ENCODE data around the gene COX7A2L. TPM values are rescaled to one million over a fixed set of nuclear protein-coding genes. Genes with fewer than 3 reads are reported as not detected.
A peak's percentile ranks its signal among the peaks of the same experiment; 100 is the strongest.

The COX7A2L gene
- polyA plus RNA-seq, 1 of the 3 experiments (the other 2 are of a cell fraction), result 77.6 TPM

DNA sequence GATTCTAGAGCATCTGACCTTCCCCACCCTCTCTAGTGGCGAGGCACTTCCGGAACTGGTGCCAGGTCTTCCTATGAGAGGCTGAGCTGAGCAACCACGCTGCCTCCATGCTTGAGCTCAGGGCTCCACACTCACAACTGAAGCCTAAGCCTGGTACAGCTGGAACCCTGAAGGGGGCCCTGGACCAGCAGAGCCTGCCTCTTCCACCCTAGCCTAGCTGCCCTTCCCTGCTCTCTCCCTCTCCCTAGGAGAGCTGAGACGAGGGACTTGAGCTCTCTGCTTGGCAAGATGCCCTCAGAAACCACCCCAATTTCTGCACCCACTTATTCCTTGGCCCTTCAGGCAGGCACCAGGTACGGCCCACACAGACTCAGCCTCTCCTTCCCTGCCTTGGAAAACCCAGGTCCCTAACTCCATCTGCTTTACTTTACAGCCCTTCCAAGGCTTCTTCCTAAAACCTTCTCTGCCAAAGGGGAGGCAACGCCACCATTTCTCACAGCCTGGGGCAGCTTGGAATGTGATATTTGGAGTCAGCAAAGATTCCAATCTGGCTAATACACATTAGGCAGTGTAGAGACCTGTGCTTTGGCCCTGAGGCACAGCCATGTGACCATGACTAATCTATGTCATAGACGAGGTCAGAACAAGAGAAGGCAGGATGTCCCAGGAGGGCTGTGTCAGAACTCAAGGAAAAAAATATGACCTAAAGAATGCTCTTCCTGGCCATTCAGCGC, 18.8 kb downstream of the COX7A2L start:
- Histone ChIP-seq H3K4me2 (peak overlapping the region; percentile 62), H3K27me3 (ENCODE audit: insufficient read depth) (no peaks in the 10 kb centered on the region), H3K9me2 (no peaks in the 10 kb centered on the region), H3K9ac (peak overlapping the region; percentile 35; the same call in 1 of the 2 replicates), H4K20me1 (ENCODE audit: insufficient read depth) (no peaks in the 10 kb centered on the region; the same call in 1 of the 2 replicates), H3K27ac (ENCODE audit: low read depth in 2 of 2, low read length in 1 of 2) (peak overlapping the region; percentile 41 to 92; a peak in 3 of 4 replicates), H3K79me2 (ENCODE audit: insufficient read depth) (peaks cover 77% of the 10 kb centered on the region), H2AFZ (ENCODE audit: low read depth) (no peak overlapping the region), H3F3A (replicated peaks; ENCODE audit: insufficient read depth) (peaks cover 10% of the 10 kb centered on the region), H3K36me3 (replicated peaks in 1 of 2; ENCODE audit: control insufficient read depth in 1 of 2, insufficient read depth in 2 of 2, low read length in 1 of 2) (peaks cover 19 to 33% of the 10 kb centered on the region in 2 experiments), H3K4me3 (ENCODE audit: low read depth in 2 of 2, low read length in 1 of 2) (no peak overlapping the region), H3K9me3 (no peaks in the 10 kb centered on the region), H3K4me1 (ENCODE audit: control insufficient read depth in 1 of 2, insufficient read depth in 2 of 2, low read depth in 1 of 2, low read length in 1 of 2) (peaks cover 17 to 19% of the 10 kb centered on the region in 2 experiments; a peak in 3 of 4 replicates)
- peak; percentile 58 for DNase-seq
- ChIA-PET POLR2A (interaction anchor here (1.0 kb wide), 1 partner anchor 14 kb away, joined by 3 read pairs; no protein-coding TSS in a partner anchor), CTCF (interaction anchor here (1.2 to 4.5 kb wide), 7 partner anchors 13 to 489 kb away, joined by 3 to 28 read pairs (median 10); partner anchors contain the start of gene COX7A2L)
- 49% methylated on average over 5 of the region's 8 CpGs for WGBS (ENCODE audit: low lambda C conversion rate)
- TF ChIP-seq RAD21 (IDR thresholded peaks at IDR 0.05; ENCODE audit: low read length), result no peak
- TF ChIP-seq RXRA (IDR thresholded peaks at IDR 0.05; ENCODE audit: borderline replicate concordance, low read depth), result peak; percentile 37; the same call in 1 of the 2 replicates
- TF ChIP-seq, protein P1, sequence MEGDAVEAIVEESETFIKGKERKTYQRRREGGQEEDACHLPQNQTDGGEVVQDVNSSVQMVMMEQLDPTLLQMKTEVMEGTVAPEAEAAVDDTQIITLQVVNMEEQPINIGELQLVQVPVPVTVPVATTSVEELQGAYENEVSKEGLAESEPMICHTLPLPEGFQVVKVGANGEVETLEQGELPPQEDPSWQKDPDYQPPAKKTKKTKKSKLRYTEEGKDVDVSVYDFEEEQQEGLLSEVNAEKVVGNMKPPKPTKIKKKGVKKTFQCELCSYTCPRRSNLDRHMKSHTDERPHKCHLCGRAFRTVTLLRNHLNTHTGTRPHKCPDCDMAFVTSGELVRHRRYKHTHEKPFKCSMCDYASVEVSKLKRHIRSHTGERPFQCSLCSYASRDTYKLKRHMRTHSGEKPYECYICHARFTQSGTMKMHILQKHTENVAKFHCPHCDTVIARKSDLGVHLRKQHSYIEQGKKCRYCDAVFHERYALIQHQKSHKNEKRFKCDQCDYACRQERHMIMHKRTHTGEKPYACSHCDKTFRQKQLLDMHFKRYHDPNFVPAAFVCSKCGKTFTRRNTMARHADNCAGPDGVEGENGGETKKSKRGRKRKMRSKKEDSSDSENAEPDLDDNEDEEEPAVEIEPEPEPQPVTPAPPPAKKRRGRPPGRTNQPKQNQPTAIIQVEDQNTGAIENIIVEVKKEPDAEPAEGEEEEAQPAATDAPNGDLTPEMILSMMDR (IDR thresholded peaks at IDR 0.05), result no peak
- 0 out of 2 replicates have a peak, but pooled peaks have one; percentile 39 for TF ChIP-seq SIN3A (IDR thresholded peaks at IDR 0.05; ENCODE audit: borderline replicate concordance, low read depth, low read length)
- no peak for TF ChIP-seq FOXJ3 (CRISPR knock-in tag; IDR thresholded peaks at IDR 0.05)
- TF ChIP-seq, protein P2, sequence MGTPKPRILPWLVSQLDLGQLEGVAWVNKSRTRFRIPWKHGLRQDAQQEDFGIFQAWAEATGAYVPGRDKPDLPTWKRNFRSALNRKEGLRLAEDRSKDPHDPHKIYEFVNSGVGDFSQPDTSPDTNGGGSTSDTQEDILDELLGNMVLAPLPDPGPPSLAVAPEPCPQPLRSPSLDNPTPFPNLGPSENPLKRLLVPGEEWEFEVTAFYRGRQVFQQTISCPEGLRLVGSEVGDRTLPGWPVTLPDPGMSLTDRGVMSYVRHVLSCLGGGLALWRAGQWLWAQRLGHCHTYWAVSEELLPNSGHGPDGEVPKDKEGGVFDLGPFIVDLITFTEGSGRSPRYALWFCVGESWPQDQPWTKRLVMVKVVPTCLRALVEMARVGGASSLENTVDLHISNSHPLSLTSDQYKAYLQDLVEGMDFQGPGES (IDR thresholded peaks at IDR 0.05; ENCODE audit: low read depth, low read length), result no peak
- TF ChIP-seq YY1 (IDR thresholded peaks at IDR 0.05; ENCODE audit: low read depth), result peak; percentile 37; the same call in 1 of the 2 replicates
- TF ChIP-seq, protein P3, sequence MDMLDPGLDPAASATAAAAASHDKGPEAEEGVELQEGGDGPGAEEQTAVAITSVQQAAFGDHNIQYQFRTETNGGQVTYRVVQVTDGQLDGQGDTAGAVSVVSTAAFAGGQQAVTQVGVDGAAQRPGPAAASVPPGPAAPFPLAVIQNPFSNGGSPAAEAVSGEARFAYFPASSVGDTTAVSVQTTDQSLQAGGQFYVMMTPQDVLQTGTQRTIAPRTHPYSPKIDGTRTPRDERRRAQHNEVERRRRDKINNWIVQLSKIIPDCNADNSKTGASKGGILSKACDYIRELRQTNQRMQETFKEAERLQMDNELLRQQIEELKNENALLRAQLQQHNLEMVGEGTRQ (IDR thresholded peaks at IDR 0.05; ENCODE audit: borderline replicate concordance, low read depth, low read length), result no peak
- no peak for TF ChIP-seq CHD2 (IDR thresholded peaks at IDR 0.05; ENCODE audit: low read length, partially characterized antibody)
- TF ChIP-seq NFIC (IDR thresholded peaks at IDR 0.05; ENCODE audit: borderline replicate concordance), result peak; percentile 57; the same call in 1 of the 2 replicates
- TF ChIP-seq GATA2 (CRISPR knock-in tag; IDR thresholded peaks at IDR 0.05), result no peak
- TF ChIP-seq TEAD4 (IDR thresholded peaks at IDR 0.05; ENCODE audit: borderline replicate concordance, insufficient read depth), result peak; percentile 68; the same call in 1 of the 2 replicates
- peak; percentile 20; the same call in 1 of the 2 replicates for TF ChIP-seq RCOR1 (IDR thresholded peaks at IDR 0.05; ENCODE audit: low read length)
- TF ChIP-seq, protein P4, sequence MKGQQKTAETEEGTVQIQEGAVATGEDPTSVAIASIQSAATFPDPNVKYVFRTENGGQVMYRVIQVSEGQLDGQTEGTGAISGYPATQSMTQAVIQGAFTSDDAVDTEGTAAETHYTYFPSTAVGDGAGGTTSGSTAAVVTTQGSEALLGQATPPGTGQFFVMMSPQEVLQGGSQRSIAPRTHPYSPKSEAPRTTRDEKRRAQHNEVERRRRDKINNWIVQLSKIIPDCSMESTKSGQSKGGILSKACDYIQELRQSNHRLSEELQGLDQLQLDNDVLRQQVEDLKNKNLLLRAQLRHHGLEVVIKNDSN (IDR thresholded peaks at IDR 0.05; ENCODE audit: borderline replicate concordance, low read depth), result peak; percentile 88
- TF ChIP-seq, protein P5, sequence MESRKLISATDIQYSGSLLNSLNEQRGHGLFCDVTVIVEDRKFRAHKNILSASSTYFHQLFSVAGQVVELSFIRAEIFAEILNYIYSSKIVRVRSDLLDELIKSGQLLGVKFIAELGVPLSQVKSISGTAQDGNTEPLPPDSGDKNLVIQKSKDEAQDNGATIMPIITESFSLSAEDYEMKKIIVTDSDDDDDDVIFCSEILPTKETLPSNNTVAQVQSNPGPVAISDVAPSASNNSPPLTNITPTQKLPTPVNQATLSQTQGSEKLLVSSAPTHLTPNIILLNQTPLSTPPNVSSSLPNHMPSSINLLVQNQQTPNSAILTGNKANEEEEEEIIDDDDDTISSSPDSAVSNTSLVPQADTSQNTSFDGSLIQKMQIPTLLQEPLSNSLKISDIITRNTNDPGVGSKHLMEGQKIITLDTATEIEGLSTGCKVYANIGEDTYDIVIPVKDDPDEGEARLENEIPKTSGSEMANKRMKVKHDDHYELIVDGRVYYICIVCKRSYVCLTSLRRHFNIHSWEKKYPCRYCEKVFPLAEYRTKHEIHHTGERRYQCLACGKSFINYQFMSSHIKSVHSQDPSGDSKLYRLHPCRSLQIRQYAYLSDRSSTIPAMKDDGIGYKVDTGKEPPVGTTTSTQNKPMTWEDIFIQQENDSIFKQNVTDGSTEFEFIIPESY (IDR thresholded peaks at IDR 0.05; ENCODE audit: borderline replicate concordance, low read depth), result no peak
- no peak for TF ChIP-seq MXI1 (IDR thresholded peaks at IDR 0.05; ENCODE audit: low read depth, low read length)
- TF ChIP-seq, protein P6, sequence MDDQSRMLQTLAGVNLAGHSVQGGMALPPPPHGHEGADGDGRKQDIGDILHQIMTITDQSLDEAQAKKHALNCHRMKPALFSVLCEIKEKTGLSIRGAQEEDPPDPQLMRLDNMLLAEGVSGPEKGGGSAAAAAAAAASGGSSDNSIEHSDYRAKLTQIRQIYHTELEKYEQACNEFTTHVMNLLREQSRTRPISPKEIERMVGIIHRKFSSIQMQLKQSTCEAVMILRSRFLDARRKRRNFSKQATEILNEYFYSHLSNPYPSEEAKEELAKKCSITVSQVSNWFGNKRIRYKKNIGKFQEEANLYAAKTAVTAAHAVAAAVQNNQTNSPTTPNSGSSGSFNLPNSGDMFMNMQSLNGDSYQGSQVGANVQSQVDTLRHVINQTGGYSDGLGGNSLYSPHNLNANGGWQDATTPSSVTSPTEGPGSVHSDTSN (IDR thresholded peaks at IDR 0.05), result peak; percentile 42; the same call in 1 of the 2 replicates
- no peak for TF ChIP-seq POLR2AphosphoS5 (IDR thresholded peaks at IDR 0.05; ENCODE audit: low read depth, low read length)
- peak; percentile 66; the same call in 1 of the 2 replicates for TF ChIP-seq FOSL2 (IDR thresholded peaks at IDR 0.05; ENCODE audit: borderline replicate concordance, low read depth)
